ENCODE data around the gene PDSS2. TPM values are rescaled to one million over a fixed set of nuclear protein-coding genes. Genes with fewer than 3 reads are reported as not detected.
"Not testable (repeated sequence)": the region's sequence is repeated elsewhere in the genome, so short reads cannot be mapped to it uniquely, and the experiment has no call there.

PDSS2 gene
- total RNA-seq: 6.3 and 7.8 TPM in 2 replicates

GRCh38 chr6:107459283-107460082 lies at the start of gene PDSS2:
Gene PDSS2, minus strand, starts transcription at chr6:107459564. Its CDS starts 279 bp downstream, at chr6:107459285.
- peak; percentile 68 for DNase-seq (ENCODE audit: extremely low read depth, low read depth, low spot score)

- DNase-seq (ENCODE audit: extremely low read depth, low read depth, low spot score): no peak
Measured at GRCh38 chr6:107506145-107506544, 46.8 kb upstream of the PDSS2 start.

- no peak for DNase-seq (ENCODE audit: extremely low read depth, low read depth, low spot score)
Measured at GRCh38 chr6:107504270-107505026, 45.1 kb upstream of the PDSS2 start.

GRCh38 chr6:107496892-107497684 lies 37.7 kb upstream of the PDSS2 start:
- no peak for DNase-seq (ENCODE audit: extremely low read depth, low read depth, low spot score)

GRCh38 chr6:107495971-107496370 lies 36.6 kb upstream of the PDSS2 start:
- no peak for DNase-seq (ENCODE audit: extremely low read depth, low read depth, low spot score)

- DNase-seq (ENCODE audit: extremely low read depth, low read depth, low spot score): peak; percentile 33
Measured at GRCh38 chr6:107495196-107495643, 35.9 kb upstream of the PDSS2 start.

- DNase-seq (ENCODE audit: extremely low read depth, low read depth, low spot score): no peak
Measured at GRCh38 chr6:107493158-107494057, 34.0 kb upstream of the PDSS2 start.

GRCh38 chr6:107491760-107492660 lies 32.6 kb upstream of the PDSS2 start:
- DNase-seq (ENCODE audit: extremely low read depth, low read depth, low spot score): no peak

- no peak for DNase-seq (ENCODE audit: extremely low read depth, low read depth, low spot score)
Measured at GRCh38 chr6:107491138-107491609, 31.8 kb upstream of the PDSS2 start.

- no peak for DNase-seq (ENCODE audit: extremely low read depth, low read depth, low spot score)
Measured at GRCh38 chr6:107490566-107491137, 31.3 kb upstream of the PDSS2 start.

GRCh38 chr6:107489636-107490565 lies 30.5 kb upstream of the PDSS2 start, which contains the start of gene SOBP:
Gene SOBP, plus strand, starts transcription at chr6:107490117. Its CDS starts 500 bp downstream, at chr6:107490617.
- DNase-seq (ENCODE audit: extremely low read depth, low read depth, low spot score): no peak

GRCh38 chr6:107488875-107489635 lies 29.7 kb upstream of the PDSS2 start:
- DNase-seq (ENCODE audit: extremely low read depth, low read depth, low spot score): no peak

GRCh38 chr6:107488174-107488874 lies 29.0 kb upstream of the PDSS2 start:
- no peak for DNase-seq (ENCODE audit: extremely low read depth, low read depth, low spot score)

- DNase-seq (ENCODE audit: extremely low read depth, low read depth, low spot score): no peak
Measured at GRCh38 chr6:107485157-107485556, 25.8 kb upstream of the PDSS2 start.

- DNase-seq (ENCODE audit: extremely low read depth, low read depth, low spot score): no peak
Measured at GRCh38 chr6:107479089-107479690, 19.8 kb upstream of the PDSS2 start.

GRCh38 chr6:107475826-107476225 lies 16.5 kb upstream of the PDSS2 start:
- not testable (repeated sequence) for DNase-seq (ENCODE audit: extremely low read depth, low read depth, low spot score)

Measured in glomerular endothelial cell (primary cell).